ENCODE data around the gene NEDD8.
"Not testable (repeated sequence)": the region's sequence is repeated elsewhere in the genome, so short reads cannot be mapped to it uniquely, and the experiment has no call there.

The NEDD8 gene

GRCh38 chr14:24247422-24247821 lies 15.3 kb upstream of the NEDD8 start:
- no peak for DNase-seq (ENCODE audit: low spot score)

- DNase-seq (ENCODE audit: low spot score): no peak
Measured at GRCh38 chr14:24246765-24247212, 14.6 kb upstream of the NEDD8 start.

- DNase-seq (ENCODE audit: low spot score): not testable (repeated sequence)
Measured at GRCh38 chr14:24245350-24245749, 13.2 kb upstream of the NEDD8 start.

- no peak for DNase-seq (ENCODE audit: low spot score)
Measured at GRCh38 chr14:24243336-24243836, 11.2 kb upstream of the NEDD8 start.

GRCh38 chr14:24241829-24242443 lies 9.8 kb upstream of the NEDD8 start:
- peak; percentile 98 for DNase-seq (ENCODE audit: low spot score)

- no peak for DNase-seq (ENCODE audit: low spot score)
Measured at GRCh38 chr14:24240110-24240918, 8.1 kb upstream of the NEDD8 start.

GRCh38 chr14:24238527-24239037 lies 6.4 kb upstream of the NEDD8 start:
- no peak for DNase-seq (ENCODE audit: low spot score)

- DNase-seq (ENCODE audit: low spot score): no peak
Measured at GRCh38 chr14:24238123-24238522, 6.0 kb upstream of the NEDD8 start.

- no peak for DNase-seq (ENCODE audit: low spot score)
Measured at GRCh38 chr14:24237463-24237955, 5.3 kb upstream of the NEDD8 start.

- DNase-seq (ENCODE audit: low spot score): no peak
Measured at GRCh38 chr14:24236689-24237462, 4.7 kb upstream of the NEDD8 start.

- DNase-seq (ENCODE audit: low spot score): no peak
Measured at GRCh38 chr14:24235804-24236688, 3.9 kb upstream of the NEDD8 start.

- DNase-seq (ENCODE audit: low spot score): no peak
Measured at GRCh38 chr14:24234095-24235005, 2.2 kb upstream of the NEDD8 start.

GRCh38 chr14:24233538-24233866 lies 1.3 kb upstream of the NEDD8 start:
- DNase-seq (ENCODE audit: low spot score): no peak

GRCh38 chr14:24232645-24233537 lies 724 bp upstream of the NEDD8 start, which contains the start of gene GMPR2:
TSS of gene GMPR2 (plus strand) at chr14:24232929. CDS start at chr14:24233254, 325 bp downstream.
- peak; percentile 63 for DNase-seq (ENCODE audit: low spot score)

GRCh38 chr14:24231263-24232120 lies 675 bp downstream of the NEDD8 start:
- peak; percentile 25 for DNase-seq (ENCODE audit: low spot score)

GRCh38 chr14:24228902-24229301 lies 3.3 kb downstream of the NEDD8 start:
- no peak for DNase-seq (ENCODE audit: low spot score)

GRCh38 chr14:24226473-24226872 lies 5.7 kb downstream of the NEDD8 start:
- no peak for DNase-seq (ENCODE audit: low spot score)

GRCh38 chr14:24224618-24225071 lies 7.5 kb downstream of the NEDD8 start:
- no peak for DNase-seq (ENCODE audit: low spot score)
